GM19452 (cell line): ENCODE data around the gene ILKAP.
A peak's percentile ranks its signal among the peaks of the same experiment; 100 is the strongest.

Experiments
- ATAC-seq: cut with Tn5 transposase; IDR thresholded peaks from one replicate; pipeline ENCODE4 v1.9.1; 2021; ENCODE audit not compliant: unreplicated experiment

Gene ILKAP

DNA sequence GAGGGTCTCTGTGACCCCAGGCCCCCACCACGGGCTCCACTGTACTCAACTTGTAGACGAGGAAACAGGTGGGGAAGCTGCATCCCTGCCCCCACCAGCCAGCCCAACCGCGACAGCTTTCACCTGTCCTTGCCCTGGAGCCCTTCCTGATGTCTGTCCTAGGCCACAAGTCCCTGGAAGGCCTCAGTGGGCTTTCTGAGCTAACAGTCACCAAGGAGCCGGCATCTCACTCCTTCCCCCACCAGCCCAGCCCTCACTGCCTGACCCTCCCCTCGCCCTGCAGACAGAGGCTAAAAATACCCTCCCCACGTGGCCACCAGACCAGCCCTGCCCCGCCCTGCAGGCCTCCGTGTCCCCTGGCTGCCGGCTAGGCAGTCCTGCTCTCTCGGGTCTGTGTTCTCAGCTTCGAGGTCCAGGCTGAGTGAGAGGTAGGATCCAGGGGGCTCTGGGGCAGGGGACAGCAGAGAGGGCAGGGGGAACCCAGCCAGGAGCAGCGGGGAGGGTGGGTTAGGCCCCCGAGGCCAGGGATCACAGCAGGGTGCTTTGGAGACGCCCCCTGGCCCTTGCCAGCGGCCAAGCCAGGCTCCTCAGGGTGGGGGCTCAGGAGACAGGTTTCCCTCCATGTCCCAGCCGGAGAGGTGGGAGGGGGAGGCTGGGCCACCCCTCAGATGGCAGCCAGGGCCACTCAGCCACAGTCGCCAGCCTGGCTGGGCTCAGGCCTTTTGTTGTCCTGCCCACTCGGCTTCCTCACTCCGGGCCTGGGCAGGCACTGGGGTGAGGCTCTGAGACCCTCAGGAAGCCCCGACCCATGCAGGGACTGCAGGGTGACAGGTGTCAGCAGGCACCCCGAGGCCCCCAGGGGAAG, 64.9 kb downstream of the ILKAP start, which contains the start of gene KLHL30:
Gene KLHL30, plus strand, starts transcription at position 338 of the 865 bp plus-strand sequence. CDS start 2,087 bp downstream, outside the sequence.
- no peak for ATAC-seq

DNA sequence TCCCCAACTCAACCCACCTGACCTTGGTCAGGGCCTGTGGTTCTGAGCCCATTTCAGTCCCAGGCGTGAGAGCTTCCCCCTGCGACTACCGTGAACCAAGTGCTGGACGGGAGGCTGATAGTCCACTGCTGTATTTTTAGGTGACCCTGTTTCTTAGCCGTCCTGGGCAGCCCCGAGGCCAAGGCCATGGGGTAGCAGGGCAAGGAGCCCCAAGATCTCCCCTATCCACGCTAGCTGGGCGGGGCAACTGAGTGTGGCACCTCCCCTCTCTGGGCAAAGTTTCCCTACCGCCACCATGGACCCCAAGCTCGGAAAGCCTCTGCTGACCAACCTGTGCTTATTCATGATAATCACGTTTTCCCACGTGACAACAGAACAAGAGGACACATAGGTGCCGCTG, 65.6 kb downstream of the ILKAP start:
- no peak for ATAC-seq

DNA sequence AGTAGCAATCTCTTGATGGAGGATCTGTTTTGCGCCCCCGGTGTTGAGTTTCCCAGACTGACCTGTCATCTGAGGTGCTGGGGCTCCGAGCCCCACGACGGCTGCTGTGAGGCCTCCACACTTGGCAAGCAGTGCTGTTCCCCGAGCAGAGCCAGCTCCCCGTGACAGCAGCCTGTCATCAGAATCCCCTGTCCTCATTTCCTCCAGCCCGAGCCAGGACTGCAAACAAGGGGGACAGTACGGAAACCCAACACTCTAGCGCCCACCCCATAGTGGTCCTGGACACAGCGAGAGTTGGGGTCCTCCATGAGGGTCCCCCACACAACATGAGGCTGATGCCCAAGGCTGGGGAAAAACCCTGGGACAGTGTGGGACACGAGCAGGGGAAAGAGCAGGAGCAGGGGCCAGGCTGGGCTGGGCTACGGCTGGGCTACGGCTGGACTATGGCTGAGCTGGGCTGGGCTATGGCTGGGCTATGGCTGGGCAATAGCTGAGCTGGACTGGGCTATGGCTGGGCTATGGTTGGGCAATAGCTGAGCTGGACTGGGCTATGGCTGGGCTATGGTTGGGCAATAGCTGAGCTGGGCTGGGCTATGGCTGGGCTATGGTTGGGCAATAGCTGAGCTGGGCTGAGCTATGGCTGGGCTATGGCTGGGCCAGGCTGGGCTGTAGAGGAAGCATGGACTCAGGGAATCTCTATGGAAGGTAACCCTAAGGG, 66.5 kb downstream of the ILKAP start:
- ATAC-seq = no peak

DNA sequence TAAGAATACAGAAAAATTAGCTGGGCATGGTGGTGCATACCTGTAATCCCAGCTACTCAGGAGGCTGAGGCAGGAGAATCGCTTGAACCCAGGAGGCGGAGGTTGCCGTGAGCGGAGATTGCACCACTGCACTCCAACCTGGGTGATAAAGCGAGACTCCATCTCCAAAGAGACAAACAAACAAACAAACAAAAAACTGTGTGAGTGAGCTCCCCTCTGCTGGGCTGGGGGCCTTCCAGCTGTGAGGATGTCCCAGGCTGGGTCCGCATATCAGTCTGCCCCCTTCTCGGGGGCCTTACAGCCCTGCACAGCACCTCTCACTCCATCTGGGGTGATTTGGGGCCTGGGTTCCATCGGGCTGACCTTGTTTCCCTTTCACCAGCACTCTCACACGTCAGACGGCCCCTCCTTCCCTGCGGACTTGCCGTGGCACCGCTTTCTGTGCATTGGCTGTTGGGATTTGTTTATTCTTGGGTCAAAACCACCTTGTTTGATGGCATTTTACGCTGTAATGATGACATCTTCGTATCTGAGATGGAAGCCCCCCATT, 67.8 kb downstream of the ILKAP start:
- no peak for ATAC-seq

DNA sequence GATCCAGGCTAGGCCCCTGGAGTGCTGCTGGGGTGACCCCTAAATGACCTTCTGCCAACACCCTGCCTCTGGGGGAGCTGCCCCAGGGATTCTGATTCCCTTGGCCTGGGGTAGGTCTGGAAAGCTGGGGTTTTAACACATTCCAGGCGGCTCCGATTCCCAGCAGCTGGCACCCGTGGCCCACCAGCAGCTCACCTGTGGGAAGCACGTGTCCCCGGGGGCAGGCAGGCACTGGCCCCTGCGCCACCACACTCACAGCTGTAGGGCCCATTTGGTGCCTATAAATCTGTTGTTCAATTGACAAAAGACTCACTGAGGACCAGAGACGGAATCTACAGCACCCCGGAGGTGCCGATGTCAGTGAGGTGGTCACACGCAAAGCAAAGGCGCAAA, 69.1 kb downstream of the ILKAP start:
- ATAC-seq = no peak

DNA sequence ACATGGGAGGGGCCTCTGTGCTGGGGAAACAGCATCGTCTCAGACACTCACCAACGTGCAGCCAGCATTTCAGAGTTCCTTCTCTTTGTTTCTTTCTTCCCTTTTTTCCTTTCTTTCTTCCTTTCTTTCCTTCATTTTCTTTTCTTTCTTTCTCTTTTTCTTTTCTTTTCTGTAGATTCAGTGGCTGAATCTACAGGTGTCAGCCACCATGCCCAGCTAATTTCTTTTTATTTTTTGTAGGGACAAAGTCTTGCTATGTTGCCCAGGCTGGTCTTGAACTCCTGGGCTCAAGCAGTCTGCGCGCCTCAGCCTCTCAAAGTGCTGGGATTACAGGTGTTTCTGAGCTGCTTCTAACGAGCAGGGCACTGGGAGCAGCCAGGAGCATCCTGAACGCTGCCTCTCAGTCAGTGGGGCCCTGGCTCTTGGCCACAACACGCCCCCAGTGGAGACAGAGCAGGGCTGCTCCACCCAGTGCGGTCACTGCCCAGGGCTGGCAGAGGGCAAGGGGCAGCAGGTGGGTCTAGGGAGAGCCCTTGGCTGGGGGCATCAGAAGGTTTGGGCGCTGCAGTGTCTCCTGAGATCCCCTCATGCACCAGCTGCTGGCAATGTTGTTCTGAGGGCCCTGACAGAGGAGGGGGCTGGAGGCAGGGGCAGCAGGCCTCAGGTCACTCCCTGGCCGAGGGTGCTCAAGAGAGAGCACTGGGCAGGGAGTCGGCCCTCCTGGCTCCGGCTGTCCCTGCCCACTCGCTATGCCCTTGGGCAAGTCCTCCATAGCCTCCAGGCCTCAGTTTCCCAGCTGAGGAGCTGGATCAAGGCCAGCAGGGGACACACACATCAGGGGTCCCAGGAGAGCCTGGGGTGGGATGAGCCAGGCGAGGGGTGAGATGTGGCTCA, 69.7 kb downstream of the ILKAP start:
- no peak for ATAC-seq

DNA sequence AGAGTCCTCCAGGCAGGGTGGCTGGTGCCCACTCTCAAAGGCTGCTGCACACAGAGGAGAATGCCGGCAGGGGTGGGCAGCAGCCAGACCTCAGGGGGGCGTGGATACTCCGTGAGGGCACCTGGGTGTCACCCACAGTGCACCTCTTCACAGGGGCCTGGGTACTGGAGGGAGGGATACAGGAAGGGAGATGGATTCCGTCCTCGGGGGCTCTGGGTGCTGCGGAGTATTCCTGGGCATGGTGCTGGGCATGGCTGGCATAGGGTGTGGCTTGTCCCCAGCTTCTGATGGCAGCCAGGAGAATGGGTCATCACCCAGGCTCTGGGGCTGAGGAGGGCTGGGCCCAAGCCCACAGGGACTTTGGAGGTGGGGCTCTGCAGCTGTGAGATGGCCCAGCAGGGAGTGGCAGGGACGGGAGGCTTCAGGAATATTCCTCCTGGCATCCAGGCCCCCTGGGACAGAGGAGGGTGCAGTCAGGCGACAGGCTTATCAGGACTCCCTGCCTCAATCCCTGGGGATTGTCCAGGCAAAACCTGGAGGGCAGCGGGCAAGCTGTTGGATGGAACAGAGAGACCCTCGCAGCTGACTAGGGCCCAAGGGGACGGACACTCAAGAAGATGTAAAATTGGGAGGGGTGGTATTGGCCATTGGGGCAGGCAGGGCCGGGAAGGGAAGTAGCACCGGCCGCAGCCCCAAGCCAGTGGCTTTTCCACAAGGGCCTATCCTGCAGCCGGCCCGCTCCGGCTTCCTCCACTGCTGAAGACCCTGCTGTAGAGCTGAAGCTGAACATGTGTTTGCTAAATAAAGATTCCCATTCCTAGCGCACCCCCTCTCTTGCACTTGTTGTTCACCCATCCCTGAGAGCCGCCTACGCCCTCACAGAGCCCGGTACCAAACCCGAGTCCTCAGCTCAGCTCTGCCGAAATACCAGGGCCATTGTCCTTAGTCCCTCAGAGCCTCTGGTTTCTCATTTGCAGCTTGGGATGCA, 70.7 kb downstream of the ILKAP start:
- ATAC-seq = no peak

DNA sequence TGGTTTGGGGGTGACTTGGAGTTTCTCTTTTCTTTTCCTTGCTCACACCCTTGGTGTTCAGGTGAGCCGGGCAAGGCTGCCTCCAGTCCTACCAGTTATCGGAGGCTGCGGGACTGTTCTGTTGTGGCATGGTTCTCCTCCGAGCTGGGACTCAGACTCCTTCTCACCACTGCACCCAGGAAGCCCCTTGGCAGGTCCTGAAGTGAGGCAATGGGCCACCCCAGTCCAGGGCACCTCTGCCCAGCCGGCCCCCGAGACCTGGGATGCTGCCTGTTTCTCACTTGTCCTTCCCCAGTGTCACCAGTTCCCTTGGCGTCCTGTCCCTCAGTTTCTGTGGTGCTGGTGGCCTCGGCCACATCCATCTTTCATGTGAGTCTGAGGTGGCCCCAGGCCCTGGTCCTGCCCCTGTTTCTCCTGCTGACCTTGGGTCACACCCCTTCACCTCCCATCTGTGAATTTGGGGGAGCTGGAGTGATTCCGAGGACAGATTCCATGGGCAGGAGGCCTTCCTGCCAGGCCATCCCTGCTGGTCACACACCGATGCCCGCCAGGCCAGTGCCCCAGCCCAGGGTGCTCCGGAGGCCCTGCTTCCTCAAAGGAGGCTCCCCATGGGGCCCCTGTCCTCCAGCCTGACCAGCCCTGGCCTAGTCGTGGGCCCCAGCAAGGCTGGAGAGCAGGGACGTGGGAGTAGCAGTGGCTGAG, 71.6 kb downstream of the ILKAP start:
- ATAC-seq = no peak

GRCh38 chr2:238130696-238131628, 72.5 kb downstream of the ILKAP start:
- ATAC-seq = no peak

GRCh38 chr2:238130111-238130695, 73.3 kb downstream of the ILKAP start:
- no peak for ATAC-seq

DNA sequence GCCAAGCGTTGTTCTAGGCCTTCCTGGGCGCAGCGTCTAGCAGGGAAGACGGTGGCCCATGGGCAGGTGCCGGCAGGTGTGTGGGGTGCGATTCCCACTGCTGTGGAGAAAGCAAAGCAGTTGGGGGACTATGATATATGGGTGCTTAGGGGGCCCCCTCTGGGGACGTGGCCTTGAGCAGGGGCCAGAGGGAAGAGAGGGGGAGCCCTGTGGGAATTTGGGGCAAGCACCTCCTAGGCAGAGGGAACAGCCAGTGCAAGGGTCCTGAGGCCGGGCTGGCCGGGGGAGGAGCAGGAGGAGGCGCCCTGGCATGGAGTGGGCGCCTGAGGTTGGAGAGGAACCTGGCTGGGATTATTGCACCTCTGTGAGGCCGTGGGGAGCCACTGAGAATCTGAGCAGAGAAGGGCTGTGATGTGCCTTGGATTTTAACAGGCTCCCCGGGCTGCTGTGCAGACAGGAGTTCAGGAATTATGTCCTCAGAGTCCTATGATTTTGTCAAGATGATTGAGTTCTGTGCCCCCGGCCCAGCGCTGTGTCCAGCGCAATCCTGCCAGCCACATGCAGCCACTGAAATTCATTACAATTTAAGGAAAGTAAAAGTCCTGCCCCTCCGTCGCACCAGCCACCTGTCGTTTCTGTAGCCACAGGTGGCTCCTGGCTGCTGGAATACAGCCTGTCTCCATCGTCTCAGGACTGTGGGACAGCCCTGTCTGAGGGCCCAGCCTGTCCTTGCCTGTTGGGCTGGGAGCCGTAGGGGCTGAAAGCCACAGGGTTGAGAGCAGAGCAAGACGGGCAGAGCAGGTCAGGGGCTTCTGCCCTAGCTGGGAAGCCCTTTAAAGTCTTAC, 74.1 kb downstream of the ILKAP start:
- ATAC-seq = no peak

- no peak for ATAC-seq
These were observed 74.9 kb downstream of the ILKAP start for GRCh38 chr2:238128534-238129001.

DNA sequence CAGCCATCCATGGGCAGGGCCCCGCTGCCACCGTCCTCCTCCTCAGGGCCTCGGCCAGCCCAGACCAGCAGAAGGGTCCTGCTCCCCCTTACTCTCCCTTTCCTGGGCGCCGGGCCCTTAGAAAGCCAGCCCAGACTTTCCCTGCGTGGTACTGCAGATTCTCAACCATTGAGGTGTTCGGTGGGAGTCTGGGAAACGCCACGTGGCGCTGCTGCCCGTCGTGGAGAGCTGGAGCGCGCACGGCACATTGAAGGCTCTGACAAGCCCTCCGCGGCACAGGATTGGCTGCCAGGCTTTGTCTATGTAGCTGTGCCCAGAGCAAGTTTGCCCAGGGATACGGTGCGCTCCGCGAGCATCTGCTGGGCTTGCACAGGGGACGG, 75.4 kb downstream of the ILKAP start:
- ATAC-seq = no peak

- peak; percentile 56 for ATAC-seq
These were observed 76.1 kb downstream of the ILKAP start for GRCh38 chr2:238127165-238128060.

DNA sequence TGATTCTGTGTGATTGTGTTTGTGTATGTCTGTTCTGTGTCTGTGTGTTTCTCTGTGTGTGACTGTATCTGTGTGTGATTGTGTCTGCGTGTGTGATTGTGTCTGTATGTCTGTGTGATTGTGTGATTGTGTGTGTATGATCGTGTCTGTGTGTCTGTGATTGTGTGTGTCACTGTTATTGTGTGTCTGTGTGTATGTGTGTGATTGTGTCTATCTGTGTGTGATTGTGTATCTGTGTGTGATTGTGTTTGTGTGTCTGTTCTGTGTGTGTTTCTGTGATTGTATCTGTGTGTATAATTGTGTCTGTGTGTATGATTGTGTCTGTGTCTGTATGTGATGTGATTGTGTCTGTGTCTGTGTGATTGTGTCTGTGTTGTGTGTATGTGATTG, 76.7 kb downstream of the ILKAP start:
- no peak for ATAC-seq

- no peak for ATAC-seq
These were observed 77.2 kb downstream of the ILKAP start for GRCh38 chr2:238126338-238126737.
